Liver (tissue), 9 donors: ENCODE data around the gene TFDP1. TPM values are rescaled to one million over a fixed set of nuclear protein-coding genes. Genes with fewer than 3 reads are reported as not detected.

ENCODE experiments used
- DNase-seq: peaks from one replicate; pipeline ENCODE4 v3.0.0-alpha.2; 2017; ENCODE audit warnings: low spot score
- H3K27ac ChIP-seq, 2 donors: one replicate each; pipeline ENCODE4 v1.7.0; 2013; ENCODE audit warnings: inconsistent platforms in 2 of 2, low read length in 2 of 2, control low read depth in 1 of 2, low read depth in 1 of 2, mild to moderate bottlenecking in 1 of 2
- H3K27me3 ChIP-seq, 4 donors: one replicate each; pipeline versions ENCODE4 v1.6.1 to v1.7.0; 2013; ENCODE audit warnings: low read length in 3 of 4, inconsistent platforms in 1 of 4, mild to moderate bottlenecking in 1 of 4, moderate library complexity in 1 of 4; ENCODE audit not compliant: control insufficient read depth in 4 of 4, insufficient read depth in 4 of 4
- H3K36me3 ChIP-seq, 4 donors: one replicate each; pipeline versions ENCODE4 v1.6.1 to v1.7.0; 2013; ENCODE audit warnings: low read length in 3 of 4, mild to moderate bottlenecking in 3 of 4, low read depth in 1 of 4, moderate library complexity in 1 of 4; ENCODE audit not compliant: control insufficient read depth in 4 of 4, insufficient read depth in 3 of 4
- H3K4me1 ChIP-seq, 4 donors: one replicate each; pipeline versions ENCODE4 v1.6.1 to v1.7.0; 2013; ENCODE audit warnings: low read length in 3 of 4, mild to moderate bottlenecking in 3 of 4, moderate library complexity in 1 of 4; ENCODE audit not compliant: control insufficient read depth in 4 of 4, insufficient read depth in 4 of 4
- H3K4me3 ChIP-seq, 3 donors: one replicate each; pipeline versions ENCODE4 v1.6.1 to v1.7.0; 2013; ENCODE audit warnings: low read length in 3 of 3, control low read depth in 1 of 3, low read depth in 1 of 3, mild to moderate bottlenecking in 1 of 3
- H3K9ac ChIP-seq, 2 donors: one replicate each; pipeline ENCODE4 v1.7.0; 2013; ENCODE audit warnings: low read length in 2 of 2, mild to moderate bottlenecking in 2 of 2, moderate library complexity in 2 of 2, control low read depth in 1 of 2, low read depth in 1 of 2
- H3K9me3 ChIP-seq, 4 donors: one replicate each; pipeline versions ENCODE4 v1.6.1 to v1.7.0; 2013; ENCODE audit warnings: low read length in 3 of 4; ENCODE audit not compliant: control insufficient read depth in 4 of 4
- ATF3 ChIP-seq: IDR thresholded peaks from 2 replicates; pipeline ENCODE4 v1.6.1; 2016; ENCODE audit warnings: antibody characterized with exemption
- CTCF ChIP-seq: fragments of 150-350 bp; IDR thresholded peaks from 2 replicates; pipeline ENCODE4 v1.5.1; 2017; ENCODE audit warnings: improper control_type of control experiment, low read depth, low read length; ENCODE audit not compliant: missing input control
- EGR1 ChIP-seq, 2 donors: IDR thresholded peaks; 2 replicates each; pipeline ENCODE4 v1.6.1; 2016 to 2018; ENCODE audit warnings: antibody characterized with exemption in 2 of 2, low read depth in 2 of 2
- FOXA1 ChIP-seq: IDR thresholded peaks from 2 replicates; pipeline ENCODE4 v1.6.1; 2016; ENCODE audit warnings: antibody characterized with exemption
- FOXA2 ChIP-seq: IDR thresholded peaks from 2 replicates; pipeline ENCODE4 v1.6.1; 2016; ENCODE audit warnings: antibody characterized with exemption
- GABPA ChIP-seq, 2 donors: IDR thresholded peaks in 1 of 2; conservative IDR thresholded peaks in 1 of 2; 2 replicates each; pipeline ENCODE4 v1.6.1; 2016; ENCODE audit warnings: antibody characterized with exemption in 2 of 2, mild to moderate bottlenecking in 1 of 2, moderate library complexity in 1 of 2
- HNF4A ChIP-seq, 2 donors: conservative IDR thresholded peaks; 2 replicates each; pipeline ENCODE4 v1.6.1; 2016; ENCODE audit warnings: antibody characterized with exemption in 2 of 2, mild to moderate bottlenecking in 2 of 2
- HNF4G ChIP-seq: IDR thresholded peaks from 2 replicates; pipeline ENCODE4 v1.6.1; 2016; ENCODE audit warnings: antibody characterized with exemption
- JUND ChIP-seq, 2 donors: IDR thresholded peaks; 2 replicates each; pipeline ENCODE4 v1.6.1; 2016; ENCODE audit warnings: antibody characterized with exemption in 2 of 2
- MAX ChIP-seq: IDR thresholded peaks from 2 replicates; pipeline ENCODE4 v1.6.1; 2016; ENCODE audit warnings: antibody characterized with exemption
- RAD21 ChIP-seq, 2 donors: IDR thresholded peaks; 2 replicates each; pipeline ENCODE4 v1.6.1; 2016; ENCODE audit warnings: antibody characterized with exemption in 2 of 2, mild to moderate bottlenecking in 2 of 2
- REST ChIP-seq: IDR thresholded peaks from 2 replicates; pipeline ENCODE4 v1.6.1; 2016; ENCODE audit warnings: antibody characterized with exemption, mild to moderate bottlenecking
- RXRA ChIP-seq, 2 donors: IDR thresholded peaks; 2 replicates each; pipeline ENCODE4 v1.6.1; 2017 to 2018; ENCODE audit warnings: antibody characterized with exemption in 2 of 2, mild to moderate bottlenecking in 1 of 2
- SP1 ChIP-seq: IDR thresholded peaks from 2 replicates; pipeline ENCODE4 v1.6.1; 2018; ENCODE audit warnings: antibody characterized with exemption, mild to moderate bottlenecking
- TAF1 ChIP-seq: conservative IDR thresholded peaks from 2 replicates; pipeline ENCODE4 v1.6.1; 2016; ENCODE audit warnings: antibody characterized with exemption, mild to moderate bottlenecking
- YY1 ChIP-seq: IDR thresholded peaks from 2 replicates; pipeline ENCODE4 v1.6.1; 2016; ENCODE audit warnings: antibody characterized with exemption, mild to moderate bottlenecking
- ZBTB33 ChIP-seq: IDR thresholded peaks from 2 replicates; pipeline ENCODE4 v1.6.1; 2016; ENCODE audit warnings: antibody characterized with exemption
- WGBS: extraction: QIAGEN DNeasy Blood & Tissue Kit; methylation state at CpG from one replicate; pipeline ENCODE4 v1.1.7; 2013; 5-methylcytosine and 5-hydroxymethylcytosine counted together
- polyA plus RNA-seq, 2 donors: library from polyadenylated mRNA; stranded (reverse) in 1 of 2; unstranded in 1 of 2; fragments of 200-250 nt in 1 of 2; fragments of >200 nt in 1 of 2; fragmentation: Nextera tagmentation in 1 of 2; extraction: Ambion mirVana in 1 of 2; gene quantifications; one replicate each; pipeline versions ENCODE4 v1.2.1 to v1.2.3, GENCODE V29; 2013 to 2015
- total RNA-seq, 2 donors: library from RNA; depleted of rRNA; stranded (reverse); fragments of >200 nt; gene quantifications; one replicate each; pipeline ENCODE4 v1.2.3, GENCODE V29; 2014
- donor health status: healthy.
- donor health status: healthy.
- donor health status: healthy.
- donor health status: healthy.
- donor health status: healthy.

The TFDP1 gene
- total and polyA plus RNA-seq, 4 donors: 9.9 to 140 (median 17.8) TPM

- TF ChIP-seq MAX (no peak), FOXA1 (no peak)
- Histone ChIP-seq H3K4me3 (no peak overlapping the region), H3K27ac (no peak overlapping the region), H3K27me3 (no peaks in the 10 kb centered on the region), H3K4me1 (no peaks in the 10 kb centered on the region), H3K9me3 (no peaks in the 10 kb centered on the region), H3K9ac (no peak overlapping the region), H3K36me3 (peaks cover 8 to 35% (median 16%) of the 10 kb centered on the region in 4 donors)
- no peak for DNase-seq
- 89% methylated on average over 30 of the region's 30 CpGs for WGBS
Measured at GRCh38 chr13:113628291-113629270, 44.0 kb downstream of the TFDP1 start.

GRCh38 chr13:113629866-113630265, 45.3 kb downstream of the TFDP1 start:
- DNase-seq: no peak

More at GRCh38 chr13:113629866-113630265, 45.3 kb downstream of the TFDP1 start:
- no peak overlapping the region for H3K4me3 ChIP-seq
- TF ChIP-seq CTCF (no peak), HNF4G (no peak), RXRA (IDR thresholded peaks at IDR 0.05) (no peak), RAD21 (IDR thresholded peaks at IDR 0.05) (no peak), FOXA2 (no peak), ZBTB33 (no peak), YY1 (no peak), SP1 (no peak), JUND (IDR thresholded peaks at IDR 0.05) (no peak), EGR1 (IDR thresholded peaks at IDR 0.05; ENCODE audit: low read depth in 2 of 2) (no peak), ATF3 (no peak), MAX (no peak), TAF1 (no peak), REST (no peak), GABPA (IDR thresholded peaks at IDR 0.05 in 1 of 2, conservative IDR thresholded peaks at IDR 0.05 in 1 of 2) (no peak), HNF4A (conservative IDR thresholded peaks at IDR 0.05) (no peak)
- no peaks in the 10 kb centered on the region for H3K4me1 ChIP-seq
- no peak overlapping the region for H3K27ac ChIP-seq
- H3K9me3 ChIP-seq: no peaks in the 10 kb centered on the region
- H3K36me3 ChIP-seq: peaks cover 13 to 39% (median 24%) of the 10 kb centered on the region in 4 donors
- H3K9ac ChIP-seq: no peak overlapping the region
- H3K27me3 ChIP-seq: no peaks in the 10 kb centered on the region
- WGBS: 97% methylated on average over 17 of the region's 17 CpGs
